ENCODE measurements around the gene ERBB4. TPM values are rescaled to one million over a fixed set of nuclear protein-coding genes. Genes with fewer than 3 reads are reported as not detected.

Gene ERBB4
- total RNA-seq, 2 experiments from 2014 or later: not detected

DNA sequence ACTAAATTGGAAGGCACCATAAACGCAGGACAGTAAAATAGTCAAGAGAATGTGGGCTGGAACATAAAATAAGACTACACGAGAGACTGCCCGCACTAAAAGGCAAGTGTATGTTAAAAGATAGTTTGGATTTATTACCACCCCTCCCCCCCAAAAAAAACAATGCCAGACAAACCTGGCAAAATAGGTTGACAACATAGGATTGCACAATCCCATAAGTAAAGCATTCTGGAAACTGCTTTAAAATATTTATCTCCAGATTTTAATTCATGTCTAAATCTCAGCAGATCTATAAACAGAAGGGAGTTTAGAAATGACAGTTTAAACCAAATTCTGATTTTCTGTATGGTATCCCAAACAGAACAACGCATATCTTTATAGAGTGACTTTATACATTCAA lies 455.1 kb downstream of the ERBB4 start:
- intact Hi-C loops (cut with micrococcal nuclease; ENCODE audit: unreplicated experiment): no loop called here
- CTCF ChIA-PET (ENCODE audit: unreplicated experiment): no interaction called here
- H3K4me1 ChIP-seq (ENCODE audit: insufficient read depth, low read length, poor library complexity, severe bottlenecking): no peaks in the 10 kb centered on the region
- no peaks in the 10 kb centered on the region for H3K36me3 ChIP-seq (ENCODE audit: insufficient read depth, low read length)
- H3K4me3 ChIP-seq (ENCODE audit: low read depth, low read length, poor library complexity, severe bottlenecking): no peak overlapping the region
- POLR2A ChIA-PET: interaction anchor here (0.7 to 1.6 kb wide), 4 partner anchors 8 to 127 kb away, joined by 3 to 4 read pairs (median 4); no protein-coding TSS in a partner anchor
- no peaks in the 10 kb centered on the region for H4K20me1 ChIP-seq (ENCODE audit: insufficient read depth, low read length)
- no peaks in the 10 kb centered on the region for H3K9me2 ChIP-seq (ENCODE audit: insufficient read depth, low read length)
- TF ChIP-seq, protein P1, sequence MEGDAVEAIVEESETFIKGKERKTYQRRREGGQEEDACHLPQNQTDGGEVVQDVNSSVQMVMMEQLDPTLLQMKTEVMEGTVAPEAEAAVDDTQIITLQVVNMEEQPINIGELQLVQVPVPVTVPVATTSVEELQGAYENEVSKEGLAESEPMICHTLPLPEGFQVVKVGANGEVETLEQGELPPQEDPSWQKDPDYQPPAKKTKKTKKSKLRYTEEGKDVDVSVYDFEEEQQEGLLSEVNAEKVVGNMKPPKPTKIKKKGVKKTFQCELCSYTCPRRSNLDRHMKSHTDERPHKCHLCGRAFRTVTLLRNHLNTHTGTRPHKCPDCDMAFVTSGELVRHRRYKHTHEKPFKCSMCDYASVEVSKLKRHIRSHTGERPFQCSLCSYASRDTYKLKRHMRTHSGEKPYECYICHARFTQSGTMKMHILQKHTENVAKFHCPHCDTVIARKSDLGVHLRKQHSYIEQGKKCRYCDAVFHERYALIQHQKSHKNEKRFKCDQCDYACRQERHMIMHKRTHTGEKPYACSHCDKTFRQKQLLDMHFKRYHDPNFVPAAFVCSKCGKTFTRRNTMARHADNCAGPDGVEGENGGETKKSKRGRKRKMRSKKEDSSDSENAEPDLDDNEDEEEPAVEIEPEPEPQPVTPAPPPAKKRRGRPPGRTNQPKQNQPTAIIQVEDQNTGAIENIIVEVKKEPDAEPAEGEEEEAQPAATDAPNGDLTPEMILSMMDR (conservative IDR thresholded peaks at IDR 0.05; ENCODE audit: low read length): no peak
- no peak overlapping the region for H2AFZ ChIP-seq (ENCODE audit: low read length)
- H3K4me2 ChIP-seq (ENCODE audit: low read length): no peak overlapping the region
- no peaks in the 10 kb centered on the region for H3K9me3 ChIP-seq (ENCODE audit: low read length)
- H3K79me2 ChIP-seq (ENCODE audit: insufficient read depth, low read depth, low read length): no peaks in the 10 kb centered on the region
- no peak overlapping the region for H3K27ac ChIP-seq (ENCODE audit: low read depth, low read length, poor library complexity, severe bottlenecking)
- no peak for DNase-seq (ENCODE audit: low spot score)
- BruUV-seq (replicated peaks): no TSS peak

- Histone ChIP-seq H3K4me3 (ENCODE audit: low read depth, low read length, poor library complexity, severe bottlenecking) (no peak overlapping the region), H3K27ac (ENCODE audit: low read depth, low read length, poor library complexity, severe bottlenecking) (no peak overlapping the region), H3K9me2 (ENCODE audit: insufficient read depth, low read length) (no peaks in the 10 kb centered on the region), H4K20me1 (ENCODE audit: insufficient read depth, low read length) (no peaks in the 10 kb centered on the region), H3K4me2 (ENCODE audit: low read length) (no peak overlapping the region), H3K36me3 (ENCODE audit: insufficient read depth, low read length) (no peaks in the 10 kb centered on the region), H3K9me3 (ENCODE audit: low read length) (no peaks in the 10 kb centered on the region), H3K79me2 (ENCODE audit: insufficient read depth, low read depth, low read length) (no peaks in the 10 kb centered on the region), H3K4me1 (ENCODE audit: insufficient read depth, low read length, poor library complexity, severe bottlenecking) (no peaks in the 10 kb centered on the region), H2AFZ (ENCODE audit: low read length) (no peak overlapping the region)
- ChIA-PET CTCF (ENCODE audit: unreplicated experiment) (no interaction called here), POLR2A (no interaction called here)
- intact Hi-C loops (cut with micrococcal nuclease; ENCODE audit: unreplicated experiment): no loop called here
- TF ChIP-seq, protein P1 (conservative IDR thresholded peaks at IDR 0.05; ENCODE audit: low read length): no peak
- TF ChIP-seq EZH2phosphoT487 (IDR thresholded peaks at IDR 0.05; ENCODE audit: borderline replicate concordance, low read depth, low read length): no peak
- DNase-seq (ENCODE audit: low spot score): no peak
- BruUV-seq (replicated peaks): no TSS peak
Observed at GRCh38 chr2:212078103-212078502, 460.5 kb downstream of the ERBB4 start.

GRCh38 chr2:212076456-212076855 lies 462.1 kb downstream of the ERBB4 start:
- TF ChIP-seq, protein P1 (conservative IDR thresholded peaks at IDR 0.05; ENCODE audit: low read length): no peak
- TF ChIP-seq EZH2phosphoT487 (IDR thresholded peaks at IDR 0.05; ENCODE audit: borderline replicate concordance, low read depth, low read length): no peak
- no peak overlapping the region for H3K4me3 ChIP-seq (ENCODE audit: low read depth, low read length, poor library complexity, severe bottlenecking)
- H3K36me3 ChIP-seq (ENCODE audit: insufficient read depth, low read length): no peaks in the 10 kb centered on the region

More at GRCh38 chr2:212076456-212076855, 462.1 kb downstream of the ERBB4 start:
- intact Hi-C loops (cut with micrococcal nuclease; ENCODE audit: unreplicated experiment): no loop called here
- Histone ChIP-seq H3K4me1 (ENCODE audit: insufficient read depth, low read length, poor library complexity, severe bottlenecking) (no peaks in the 10 kb centered on the region), H4K20me1 (ENCODE audit: insufficient read depth, low read length) (no peaks in the 10 kb centered on the region), H3K9me2 (ENCODE audit: insufficient read depth, low read length) (no peaks in the 10 kb centered on the region), H3K79me2 (ENCODE audit: insufficient read depth, low read depth, low read length) (no peaks in the 10 kb centered on the region), H3K9me3 (ENCODE audit: low read length) (no peaks in the 10 kb centered on the region), H2AFZ (ENCODE audit: low read length) (no peak overlapping the region), H3K27ac (ENCODE audit: low read depth, low read length, poor library complexity, severe bottlenecking) (no peak overlapping the region), H3K4me2 (ENCODE audit: low read length) (no peak overlapping the region)
- BruUV-seq (replicated peaks): no TSS peak
- CTCF ChIA-PET (ENCODE audit: unreplicated experiment): no interaction called here
- POLR2A ChIA-PET: no interaction called here
- no peak for DNase-seq (ENCODE audit: low spot score)
